Neural crest cell (in vitro differentiated cells): Measurements from ENCODE around the gene TMEFF2. TPM values are rescaled to one million over a fixed set of nuclear protein-coding genes. Genes with fewer than 3 reads are reported as not detected.
A peak's percentile ranks its signal among the peaks of the same experiment; 100 is the strongest.

ENCODE experiments used
- DNase-seq: peaks from one replicate; pipeline ENCODE4 v3.0.0; 2021; ENCODE audit warnings: low read depth, mixed read lengths, low spot score
- H3K27ac Mint-ChIP-seq: one replicate; pipeline ENCODE4 v1.8.0; 2021; ENCODE audit warnings: mild to moderate bottlenecking, mixed read lengths; ENCODE audit not compliant: unreplicated experiment
- H3K27me3 Mint-ChIP-seq: 2 replicates; pipeline ENCODE4 v1.8.0; 2021; ENCODE audit warnings: low read depth, mild to moderate bottlenecking, mixed read lengths
- H3K36me3 Mint-ChIP-seq: 2 replicates; pipeline ENCODE4 v1.8.0; 2021; ENCODE audit warnings: low read depth, mild to moderate bottlenecking, mixed read lengths
- H3K4me1 Mint-ChIP-seq: 2 replicates; pipeline ENCODE4 v1.8.0; 2021; ENCODE audit warnings: mixed read lengths
- H3K4me3 Mint-ChIP-seq: one replicate; pipeline ENCODE4 v1.8.0; 2021; ENCODE audit warnings: mild to moderate bottlenecking, mixed read lengths
- H3K9me3 Mint-ChIP-seq: 2 replicates; pipeline ENCODE4 v1.8.0; 2021; ENCODE audit warnings: mixed read lengths
- CTCF ChIP-seq: fragments of 200-600 bp; sonication (generic); conservative IDR thresholded peaks from 2 replicates; pipeline ENCODE4 v1.5.0; 2021; ENCODE audit warnings: antibody characterized with exemption, mild to moderate bottlenecking
- total RNA-seq: library from RNA; stranded (reverse); gene quantifications from 2 replicates; pipeline ENCODE4 v1.2.1, GENCODE V29; 2021

Gene TMEFF2
- total RNA-seq, 1 donor from 2014 or later: 2.9 TPM

- no peak for DNase-seq
- Mint-ChIP-seq H3K4me1 (peaks cover 20% of the 10 kb centered on the region), H3K27me3 (no peaks in the 10 kb centered on the region), H3K4me3 (peak overlapping the region; percentile 6), H3K27ac (peak overlapping the region; percentile 83), H3K36me3 (no peaks in the 10 kb centered on the region), H3K9me3 (peaks cover 4% of the 10 kb centered on the region)
- no peak for TF ChIP-seq CTCF
These were observed 168.5 kb downstream of the TMEFF2 start for GRCh38 chr2:192026059-192026824.

- H3K27ac Mint-ChIP-seq: no peak overlapping the region
- no peak overlapping the region for H3K4me3 Mint-ChIP-seq
- DNase-seq: no peak
- no peaks in the 10 kb centered on the region for H3K36me3 Mint-ChIP-seq
- no peak for TF ChIP-seq CTCF
- peaks cover 20% of the 10 kb centered on the region for H3K4me1 Mint-ChIP-seq
- no peaks in the 10 kb centered on the region for H3K27me3 Mint-ChIP-seq
- H3K9me3 Mint-ChIP-seq: peaks cover 4% of the 10 kb centered on the region
These were observed 169.1 kb downstream of the TMEFF2 start for GRCh38 chr2:192025637-192026036.

GRCh38 chr2:192023006-192023405 lies 171.7 kb downstream of the TMEFF2 start:
- no peak overlapping the region for H3K27ac Mint-ChIP-seq
- H3K4me3 Mint-ChIP-seq: no peak overlapping the region
- no peak for TF ChIP-seq CTCF
- H3K36me3 Mint-ChIP-seq: no peaks in the 10 kb centered on the region
- H3K4me1 Mint-ChIP-seq: peaks cover 20% of the 10 kb centered on the region
- H3K27me3 Mint-ChIP-seq: no peaks in the 10 kb centered on the region
- no peak for DNase-seq
- H3K9me3 Mint-ChIP-seq: peaks cover 2% of the 10 kb centered on the region

GRCh38 chr2:192017844-192018243 lies 176.9 kb downstream of the TMEFF2 start:
- H3K36me3 Mint-ChIP-seq: no peaks in the 10 kb centered on the region
- H3K4me1 Mint-ChIP-seq: no peaks in the 10 kb centered on the region
- no peak for DNase-seq
- TF ChIP-seq CTCF: no peak
- no peaks in the 10 kb centered on the region for H3K27me3 Mint-ChIP-seq
- no peak overlapping the region for H3K4me3 Mint-ChIP-seq
- no peaks in the 10 kb centered on the region for H3K9me3 Mint-ChIP-seq
- H3K27ac Mint-ChIP-seq: no peak overlapping the region

- Mint-ChIP-seq H3K36me3 (no peaks in the 10 kb centered on the region), H3K27me3 (no peaks in the 10 kb centered on the region), H3K4me3 (no peak overlapping the region), H3K9me3 (no peaks in the 10 kb centered on the region), H3K4me1 (no peaks in the 10 kb centered on the region), H3K27ac (no peak overlapping the region)
- DNase-seq: no peak
- TF ChIP-seq CTCF: no peak
These were observed 178.5 kb downstream of the TMEFF2 start for GRCh38 chr2:192016265-192016664.
